ENCODE measurements around the gene SLC6A16. TPM values are rescaled to one million over a fixed set of nuclear protein-coding genes. Genes with fewer than 3 reads are reported as not detected.

Gene SLC6A16
- total RNA-seq, 3 donors from 2014 or later = 1.2 to 2.7 (median 2.0) TPM

DNA sequence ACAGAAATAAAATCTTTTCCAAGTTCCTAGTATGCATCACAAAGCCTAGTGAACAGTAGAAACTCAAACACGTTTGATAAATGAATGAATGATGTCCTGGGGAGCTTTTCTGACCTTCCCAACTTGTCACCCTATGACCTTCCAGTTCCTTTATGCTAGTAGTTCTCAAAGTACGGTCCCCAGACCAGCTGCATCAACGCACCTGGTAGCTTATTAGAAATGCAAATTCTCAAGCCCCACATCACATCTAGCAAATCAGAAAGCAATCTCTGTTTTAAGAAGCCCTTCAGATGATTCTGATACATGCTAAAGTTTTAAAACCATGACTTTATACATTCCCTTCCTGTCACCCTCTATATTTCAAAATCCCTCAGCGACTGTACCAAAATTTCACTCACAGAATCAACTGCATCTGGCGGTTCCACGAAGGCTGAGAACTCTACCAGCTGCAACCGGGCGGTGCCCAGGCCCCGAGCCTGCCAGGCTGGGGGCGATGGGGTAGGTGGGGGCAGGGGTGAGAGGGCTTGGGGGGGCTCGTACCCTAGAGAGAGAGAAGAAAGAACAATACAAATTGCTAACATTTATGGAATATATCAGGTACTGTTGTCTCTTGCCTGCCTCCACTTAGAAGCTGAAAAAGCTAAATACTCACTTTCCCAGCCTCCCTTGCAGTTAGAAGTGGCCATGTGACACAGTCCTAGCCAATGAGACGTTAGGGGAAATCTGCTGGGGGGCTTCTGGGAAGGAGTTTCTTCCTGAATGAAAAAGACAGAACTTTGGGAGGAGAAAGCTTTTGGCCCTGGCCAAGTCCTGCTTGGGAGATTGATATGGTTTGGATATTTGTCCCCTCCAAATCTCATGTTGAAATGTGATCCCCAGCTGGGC is 23.6 kb upstream of the SLC6A16 start:
- no peaks in the 10 kb centered on the region for H3K27me3 ChIP-seq
- no peaks in the 10 kb centered on the region for H3K36me3 ChIP-seq
- H3K9me3 ChIP-seq = no peaks in the 10 kb centered on the region
- H3K4me3 ChIP-seq = no peak overlapping the region
- H3K4me1 ChIP-seq = no peaks in the 10 kb centered on the region
- no peak overlapping the region for H3K27ac ChIP-seq
- no peak for DNase-seq (ENCODE audit: low spot score in 2 of 2)
- no peak for TF ChIP-seq POLR2AphosphoS5 (IDR thresholded peaks at IDR 0.05)
- TF ChIP-seq, protein P1, sequence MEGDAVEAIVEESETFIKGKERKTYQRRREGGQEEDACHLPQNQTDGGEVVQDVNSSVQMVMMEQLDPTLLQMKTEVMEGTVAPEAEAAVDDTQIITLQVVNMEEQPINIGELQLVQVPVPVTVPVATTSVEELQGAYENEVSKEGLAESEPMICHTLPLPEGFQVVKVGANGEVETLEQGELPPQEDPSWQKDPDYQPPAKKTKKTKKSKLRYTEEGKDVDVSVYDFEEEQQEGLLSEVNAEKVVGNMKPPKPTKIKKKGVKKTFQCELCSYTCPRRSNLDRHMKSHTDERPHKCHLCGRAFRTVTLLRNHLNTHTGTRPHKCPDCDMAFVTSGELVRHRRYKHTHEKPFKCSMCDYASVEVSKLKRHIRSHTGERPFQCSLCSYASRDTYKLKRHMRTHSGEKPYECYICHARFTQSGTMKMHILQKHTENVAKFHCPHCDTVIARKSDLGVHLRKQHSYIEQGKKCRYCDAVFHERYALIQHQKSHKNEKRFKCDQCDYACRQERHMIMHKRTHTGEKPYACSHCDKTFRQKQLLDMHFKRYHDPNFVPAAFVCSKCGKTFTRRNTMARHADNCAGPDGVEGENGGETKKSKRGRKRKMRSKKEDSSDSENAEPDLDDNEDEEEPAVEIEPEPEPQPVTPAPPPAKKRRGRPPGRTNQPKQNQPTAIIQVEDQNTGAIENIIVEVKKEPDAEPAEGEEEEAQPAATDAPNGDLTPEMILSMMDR (IDR thresholded peaks at IDR 0.05) = no peak
- no peak for TF ChIP-seq POLR2A (IDR thresholded peaks at IDR 0.05)
- intact Hi-C loops (cut with DNase I; ENCODE audit: low total_unique reads) = no loop called here

DNA sequence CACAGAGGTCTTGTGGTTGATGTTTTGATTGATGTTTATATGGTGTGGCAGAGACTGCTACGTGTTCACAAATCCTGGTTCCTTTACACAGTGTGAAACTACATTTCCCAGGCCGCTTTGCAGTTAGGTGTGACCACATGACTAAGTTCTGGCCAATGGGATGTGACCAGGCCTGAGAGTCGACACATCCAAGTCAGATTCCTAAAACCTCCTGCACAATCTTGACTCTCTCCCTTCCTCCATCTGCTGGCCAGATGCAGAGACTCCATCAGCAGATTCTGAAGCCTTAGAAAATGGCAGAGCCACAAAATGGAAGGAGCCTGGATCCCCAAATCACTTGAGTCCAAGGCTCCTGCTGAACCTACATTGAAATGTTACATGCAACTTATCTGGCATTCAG is 22.8 kb upstream of the SLC6A16 start:
- Histone ChIP-seq H3K27me3 (no peaks in the 10 kb centered on the region), H3K4me3 (no peak overlapping the region), H3K27ac (no peak overlapping the region), H3K9me3 (no peaks in the 10 kb centered on the region), H3K36me3 (no peaks in the 10 kb centered on the region), H3K4me1 (no peaks in the 10 kb centered on the region)
- TF ChIP-seq, protein P1 (IDR thresholded peaks at IDR 0.05) = no peak
- TF ChIP-seq POLR2A (IDR thresholded peaks at IDR 0.05) = no peak
- no peak for TF ChIP-seq POLR2AphosphoS5 (IDR thresholded peaks at IDR 0.05)
- no peak for DNase-seq (ENCODE audit: low spot score in 2 of 2)
- intact Hi-C loops (cut with DNase I; ENCODE audit: low total_unique reads) = no loop called here

DNA sequence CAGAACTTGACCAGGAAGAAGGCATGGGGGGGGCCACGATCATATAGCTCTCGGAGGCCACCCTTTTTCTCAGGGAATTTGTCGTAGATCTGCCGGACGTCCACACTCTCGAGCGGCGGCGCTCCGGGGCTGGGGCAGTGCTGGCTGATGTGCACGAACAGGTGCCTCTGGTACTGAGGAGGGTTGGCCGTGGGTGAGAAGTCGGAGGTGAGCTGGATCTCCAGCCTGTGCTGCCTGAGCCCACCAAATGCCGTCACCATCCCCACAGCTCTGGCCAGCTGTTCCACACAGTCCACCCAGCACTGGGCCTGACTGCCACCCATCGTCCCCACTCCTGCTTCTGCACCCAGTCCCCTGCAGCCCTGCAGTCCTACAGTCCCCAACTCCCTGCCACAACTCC is 22.2 kb upstream of the SLC6A16 start:
- Histone ChIP-seq H3K4me3 (no peak overlapping the region), H3K4me1 (no peaks in the 10 kb centered on the region), H3K27me3 (no peaks in the 10 kb centered on the region), H3K36me3 (no peaks in the 10 kb centered on the region), H3K27ac (no peak overlapping the region), H3K9me3 (no peaks in the 10 kb centered on the region)
- no peak for TF ChIP-seq POLR2AphosphoS5 (IDR thresholded peaks at IDR 0.05)
- TF ChIP-seq, protein P1 (IDR thresholded peaks at IDR 0.05) = no peak
- TF ChIP-seq POLR2A (IDR thresholded peaks at IDR 0.05) = no peak
- no peak for DNase-seq (ENCODE audit: low spot score in 2 of 2)
- intact Hi-C loops (cut with DNase I; ENCODE audit: low total_unique reads) = no loop called here

DNA sequence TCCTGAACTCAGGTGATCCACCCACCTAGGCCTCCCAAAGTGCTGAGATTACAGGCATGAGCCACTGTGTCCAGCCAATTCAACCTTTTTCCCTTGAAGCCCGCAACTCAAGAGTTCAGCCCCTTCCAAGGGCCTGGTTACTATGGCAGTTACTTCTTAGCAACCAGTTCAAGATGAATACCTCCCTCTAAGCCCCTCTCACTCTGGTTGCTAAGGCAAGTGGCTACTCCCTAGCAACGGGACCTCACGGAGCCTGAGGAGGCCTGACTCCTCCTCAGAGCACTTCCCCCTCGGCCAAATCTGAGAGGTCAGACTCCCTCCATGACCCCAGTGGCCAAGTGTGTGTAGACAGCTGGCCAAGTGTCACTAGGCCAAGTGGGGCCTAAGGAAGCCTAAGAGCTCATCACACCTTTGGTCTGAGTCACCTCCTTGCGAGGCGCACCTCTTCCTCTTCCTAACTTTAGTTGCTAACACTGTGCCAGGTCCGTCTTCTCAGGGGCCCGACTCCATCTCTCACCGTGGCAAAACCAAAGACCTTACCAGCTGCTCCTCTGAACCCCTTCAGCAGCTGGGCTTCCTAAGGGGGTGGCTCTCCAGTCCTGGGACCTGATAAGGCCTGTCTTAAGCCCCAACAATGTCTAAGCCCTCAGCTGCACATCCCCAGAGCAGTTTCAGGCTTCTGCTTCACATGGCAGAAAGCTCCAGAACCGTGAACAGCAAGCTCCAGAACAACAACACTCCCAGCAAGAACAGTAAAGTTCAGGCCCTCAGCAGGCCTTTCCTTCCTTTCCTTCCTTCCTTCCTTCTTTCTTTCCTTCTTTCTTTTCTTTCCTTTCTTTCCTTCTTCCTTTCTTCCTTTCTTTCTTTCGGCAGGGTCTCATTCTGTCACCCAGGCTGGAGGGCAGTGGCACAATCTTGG is 19.8 kb upstream of the SLC6A16 start:
- Histone ChIP-seq H3K4me1 (no peaks in the 10 kb centered on the region), H3K36me3 (no peaks in the 10 kb centered on the region), H3K27me3 (no peaks in the 10 kb centered on the region), H3K9me3 (no peaks in the 10 kb centered on the region), H3K4me3 (no peak overlapping the region), H3K27ac (no peak overlapping the region)
- intact Hi-C loops (cut with DNase I; ENCODE audit: low total_unique reads) = no loop called here
- TF ChIP-seq POLR2AphosphoS5 (IDR thresholded peaks at IDR 0.05) (no peak), POLR2A (IDR thresholded peaks at IDR 0.05) (no peak)
- TF ChIP-seq, protein P1 (IDR thresholded peaks at IDR 0.05) = no peak
- DNase-seq (ENCODE audit: low spot score in 2 of 2) = no peak

Data from breast epithelium (tissue), 4 donors.